ENCODE data around the gene FAM50B. TPM values are rescaled to one million over a fixed set of nuclear protein-coding genes. Genes with fewer than 3 reads are reported as not detected.
A peak's percentile ranks its signal among the peaks of the same experiment; 100 is the strongest.

FAM50B gene
- total RNA-seq, 1 donor from 2014 or later, result 23.2 TPM

- DNase-seq, result no peak
- no peaks in the 10 kb centered on the region for H3K36me3 ChIP-seq
- H3K27me3 ChIP-seq (ENCODE audit: low read depth), result no peaks in the 10 kb centered on the region
- no peaks in the 10 kb centered on the region for H3K9me3 ChIP-seq (replicated peaks)
- no peak for TF ChIP-seq CTCF (IDR thresholded peaks at IDR 0.05; ENCODE audit: borderline replicate concordance)
- no peak overlapping the region for H3K4me3 ChIP-seq
- intact Hi-C loops (cut with micrococcal nuclease), result no loop called here
- no peak overlapping the region for H3K27ac ChIP-seq (replicated peaks)
- peaks cover 7% of the 10 kb centered on the region for H3K4me1 ChIP-seq
Observed at GRCh38 chr6:3871939-3872338, 22.8 kb downstream of the FAM50B start.

GRCh38 chr6:3872370-3872854 lies 23.2 kb downstream of the FAM50B start:
- intact Hi-C loops (cut with micrococcal nuclease), result no loop called here
- no peak overlapping the region for H3K27ac ChIP-seq (replicated peaks)
- DNase-seq, result no peak

GRCh38 chr6:3873051-3873450 lies 23.9 kb downstream of the FAM50B start:
- peaks cover 10% of the 10 kb centered on the region for H3K4me1 ChIP-seq
- no peak for TF ChIP-seq CTCF (IDR thresholded peaks at IDR 0.05; ENCODE audit: borderline replicate concordance)
- no peaks in the 10 kb centered on the region for H3K36me3 ChIP-seq
- no peaks in the 10 kb centered on the region for H3K27me3 ChIP-seq (ENCODE audit: low read depth)
- DNase-seq, result no peak
- H3K27ac ChIP-seq (replicated peaks), result no peak overlapping the region
- intact Hi-C loops (cut with micrococcal nuclease), result no loop called here
- no peak overlapping the region for H3K4me3 ChIP-seq
- no peaks in the 10 kb centered on the region for H3K9me3 ChIP-seq (replicated peaks)

More at GRCh38 chr6:3872370-3872854, 23.2 kb downstream of the FAM50B start:
- Histone ChIP-seq H3K4me3 (no peak overlapping the region), H3K9me3 (replicated peaks) (no peaks in the 10 kb centered on the region), H3K27me3 (ENCODE audit: low read depth) (no peaks in the 10 kb centered on the region), H3K4me1 (peaks cover 10% of the 10 kb centered on the region), H3K36me3 (no peaks in the 10 kb centered on the region)
- no peak for TF ChIP-seq CTCF (IDR thresholded peaks at IDR 0.05; ENCODE audit: borderline replicate concordance)

GRCh38 chr6:3874069-3874468 lies 24.9 kb downstream of the FAM50B start:
- no peak for TF ChIP-seq CTCF (IDR thresholded peaks at IDR 0.05; ENCODE audit: borderline replicate concordance)
- H3K4me3 ChIP-seq, result no peak overlapping the region
- intact Hi-C loops (cut with micrococcal nuclease), result no loop called here

GRCh38 chr6:3875486-3875885 lies 26.3 kb downstream of the FAM50B start:
- H3K36me3 ChIP-seq, result no peaks in the 10 kb centered on the region
- no peak for TF ChIP-seq CTCF (IDR thresholded peaks at IDR 0.05; ENCODE audit: borderline replicate concordance)
- peaks cover 10% of the 10 kb centered on the region for H3K4me1 ChIP-seq
- peak overlapping the region; percentile 3 for H3K4me3 ChIP-seq
- no peaks in the 10 kb centered on the region for H3K9me3 ChIP-seq (replicated peaks)
- intact Hi-C loops (cut with micrococcal nuclease), result no loop called here
- no peaks in the 10 kb centered on the region for H3K27me3 ChIP-seq (ENCODE audit: low read depth)
- peak overlapping the region; percentile 78 for H3K27ac ChIP-seq (replicated peaks)
- no peak for DNase-seq

More at GRCh38 chr6:3874069-3874468, 24.9 kb downstream of the FAM50B start:
- DNase-seq, result no peak
- Histone ChIP-seq H3K36me3 (no peaks in the 10 kb centered on the region), H3K9me3 (replicated peaks) (no peaks in the 10 kb centered on the region), H3K27ac (replicated peaks) (no peak overlapping the region), H3K27me3 (ENCODE audit: low read depth) (no peaks in the 10 kb centered on the region), H3K4me1 (peaks cover 10% of the 10 kb centered on the region)

Measured in left ventricle myocardium inferior (tissue), 1 donor.